ENCODE measurements around the gene ACAA1. TPM values are rescaled to one million over a fixed set of nuclear protein-coding genes. Genes with fewer than 3 reads are reported as not detected.

The ACAA1 gene
- total and polyA plus RNA-seq, 9 of the 15 experiments (the other 6 are each of a cell fraction or from before 2014, with no cell fraction given), result 4.0 to 88.9 (median 57.2) TPM

DNA sequence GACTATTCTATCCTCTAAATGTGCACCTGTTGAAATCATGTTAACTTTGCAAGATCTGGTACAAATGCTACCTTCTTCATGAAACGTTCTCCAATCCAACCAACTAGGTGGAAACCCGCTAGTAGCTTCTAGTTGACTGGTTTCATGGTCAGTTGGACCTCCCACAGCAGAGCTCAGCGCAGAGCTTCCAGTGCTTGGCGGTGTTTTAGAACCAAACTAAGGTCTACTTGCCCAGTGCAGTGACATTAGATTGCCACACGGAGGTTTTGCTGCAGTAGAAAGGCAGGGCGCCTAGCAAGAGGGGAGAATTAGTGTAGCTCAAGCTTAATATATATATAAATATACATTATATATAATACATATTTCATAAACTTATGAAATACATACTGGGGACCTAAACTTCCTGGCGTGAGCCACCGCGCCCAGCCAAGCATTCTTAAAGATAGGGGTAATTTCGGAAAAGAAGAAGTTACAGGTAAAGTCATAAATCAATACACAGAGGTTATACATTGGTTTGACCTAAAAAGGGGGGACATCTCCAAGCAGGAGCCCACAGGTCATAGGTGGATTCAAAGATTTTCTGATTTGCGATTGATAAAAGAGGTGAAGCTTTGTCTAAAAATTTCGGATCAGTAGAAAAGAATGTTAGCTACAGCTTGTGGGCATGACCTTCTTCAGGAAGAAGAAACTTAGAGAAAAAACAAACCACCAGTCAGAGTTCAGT, 26.4 kb upstream of the ACAA1 start:
- peak overlapping the region; percentile 98 for H2AFZ ChIP-seq (ENCODE audit: low read depth, low read length)
- TF ChIP-seq PHB (CRISPR knock-in tag; IDR thresholded peaks at IDR 0.05), result no peak
- no peak for TF ChIP-seq ZNF165 (CRISPR knock-in tag; IDR thresholded peaks at IDR 0.05; ENCODE audit: borderline replicate concordance)
- TF ChIP-seq ZFX (CRISPR knock-in tag; IDR thresholded peaks at IDR 0.05), result peak; percentile 30; the same call in 1 of the 2 replicates
- TF ChIP-seq GATAD2B (IDR thresholded peaks at IDR 0.05; ENCODE audit: borderline replicate concordance), result no peak
- TF ChIP-seq XRCC4 (IDR thresholded peaks at IDR 0.05; ENCODE audit: extremely low read depth, insufficient read depth, insufficient read length), result no peak
- TF ChIP-seq NCOA1 (IDR thresholded peaks at IDR 0.05; ENCODE audit: low read depth), result no peak
- no peak for TF ChIP-seq TRIM24 (IDR thresholded peaks at IDR 0.05)
- TF ChIP-seq PRDM10 (IDR thresholded peaks at IDR 0.05; ENCODE audit: partially characterized antibody), result peak; percentile 92
- no peak for TF ChIP-seq CBFB (CRISPR knock-in tag; IDR thresholded peaks at IDR 0.05)
- no peak for TF ChIP-seq TGIF2 (CRISPR knock-in tag; IDR thresholded peaks at IDR 0.05)
- no peak for TF ChIP-seq TSHZ1 (CRISPR knock-in tag; IDR thresholded peaks at IDR 0.05)
- no peak for TF ChIP-seq MYNN (IDR thresholded peaks at IDR 0.05)
- no peak for TF ChIP-seq MYNN (CRISPR knock-in tag; IDR thresholded peaks at IDR 0.05)
- no peak for TF ChIP-seq ZNF445 (CRISPR knock-in tag; IDR thresholded peaks at IDR 0.05; ENCODE audit: low read depth)
- TF ChIP-seq, protein P1, sequence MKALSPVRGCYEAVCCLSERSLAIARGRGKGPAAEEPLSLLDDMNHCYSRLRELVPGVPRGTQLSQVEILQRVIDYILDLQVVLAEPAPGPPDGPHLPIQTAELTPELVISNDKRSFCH (CRISPR knock-in tag; IDR thresholded peaks at IDR 0.05), result no peak
- TF ChIP-seq, protein P1 (tag; IDR thresholded peaks at IDR 0.05), result no peak

More for the DNA sequence above, 26.4 kb upstream of the ACAA1 start:
- BruUV-seq (replicated peaks), result no TSS peak
- Histone ChIP-seq H3K4me3 (no peak overlapping the region), H3K4me2 (ENCODE audit: insufficient read depth, low read length) (peak overlapping the region; percentile 89), H4K20me1 (replicated peaks; ENCODE audit: control insufficient read depth, insufficient read depth, low read length) (peaks cover 7% of the 10 kb centered on the region), H3K9ac (ENCODE audit: insufficient read depth in 1 of 2, low read depth in 2 of 2, low read length in 2 of 2) (peak overlapping the region; percentile 17 to 91; a peak in 3 of 4 replicates), H3K27ac (ENCODE audit: extremely low read depth, low read depth, low read length) (peak overlapping the region; percentile 98), H3K36me3 (ENCODE audit: control insufficient read depth, insufficient read depth, low read length) (peaks cover 13% of the 10 kb centered on the region), H3K4me1 (replicated peaks in 1 of 2; ENCODE audit: control insufficient read depth in 2 of 2, insufficient read depth in 2 of 2, low read length in 2 of 2) (peaks cover 22 to 30% of the 10 kb centered on the region in 2 experiments), H3K9me1 (ENCODE audit: control insufficient read depth, insufficient read depth, low read length) (no peaks in the 10 kb centered on the region), H3K9me3 (replicated peaks; ENCODE audit: control insufficient read depth, insufficient read depth, low read depth, low read length) (no peaks in the 10 kb centered on the region), H3K27me3 (ENCODE audit: control insufficient read depth in 2 of 2, insufficient read depth in 2 of 2, low read length in 2 of 2) (no peaks in the 10 kb centered on the region), H3K79me2 (ENCODE audit: control insufficient read depth, insufficient read depth, low read length) (peaks cover 30% of the 10 kb centered on the region)
- no peak for FAIRE-seq
- intact Hi-C loops (cut with micrococcal nuclease), result no loop called here
- 58% methylated on average over 12 of the region's 12 CpGs for WGBS (ENCODE audit: insufficient coverage, low coverage, missing lambda C conversion rate)
- DNase-seq (ENCODE audit: extremely low read depth in 1 of 4, low spot score in 3 of 4), result peak; percentile 34 to 68 (median 39)
- ChIA-PET POLR2A (interaction anchor here (0.5 to 5.4 kb wide), 13 partner anchors 9 to 135 kb away, joined by 3 to 55 read pairs (median 4); partner anchors contain the start of genes ACAA1 and MYD88), CTCF (ENCODE audit: low intra/inter-chr PET ratio) (no interaction called here)
- no peak for ATAC-seq
- in situ Hi-C loops (cut with MboI), result no loop called here

All from K562 (cell line).